Measurements from ENCODE around the gene TUBB6.

The TUBB6 gene

GRCh38 chr18:12291161-12291560 lies 16.9 kb upstream of the TUBB6 start:
- no peak for DNase-seq (ENCODE audit: low spot score)

- no peak for DNase-seq (ENCODE audit: low spot score)
Observed at GRCh38 chr18:12291690-12292089, 16.4 kb upstream of the TUBB6 start.

GRCh38 chr18:12293831-12294230 lies 14.2 kb upstream of the TUBB6 start:
- no peak for DNase-seq (ENCODE audit: low spot score)

- DNase-seq (ENCODE audit: low spot score), result no peak
Observed at GRCh38 chr18:12295389-12296086, 12.5 kb upstream of the TUBB6 start.

GRCh38 chr18:12296087-12296403 lies 12.0 kb upstream of the TUBB6 start:
- no peak for DNase-seq (ENCODE audit: low spot score)

GRCh38 chr18:12296457-12296856 lies 11.6 kb upstream of the TUBB6 start:
- no peak for DNase-seq (ENCODE audit: low spot score)

GRCh38 chr18:12299862-12300261 lies 8.2 kb upstream of the TUBB6 start:
- no peak for DNase-seq (ENCODE audit: low spot score)

GRCh38 chr18:12301263-12302005 lies 6.6 kb upstream of the TUBB6 start:
- no peak for DNase-seq (ENCODE audit: low spot score)

- DNase-seq (ENCODE audit: low spot score), result peak; percentile 53
Observed at GRCh38 chr18:12302391-12303147, 5.5 kb upstream of the TUBB6 start.

- no peak for DNase-seq (ENCODE audit: low spot score)
Observed at GRCh38 chr18:12304351-12305210, 3.5 kb upstream of the TUBB6 start.

- DNase-seq (ENCODE audit: low spot score), result no peak
Observed at GRCh38 chr18:12305211-12305610, 2.8 kb upstream of the TUBB6 start.

- no peak for DNase-seq (ENCODE audit: low spot score)
Observed at GRCh38 chr18:12305930-12306629, 2.0 kb upstream of the TUBB6 start.

- peak; percentile 52 for DNase-seq (ENCODE audit: low spot score)
Observed at GRCh38 chr18:12306752-12307700, 1.0 kb upstream of the TUBB6 start.

GRCh38 chr18:12308386-12309100 lies 502 bp downstream of the TUBB6 start:
- peak; percentile 72 for DNase-seq (ENCODE audit: low spot score)

GRCh38 chr18:12309683-12310198 lies 1.7 kb downstream of the TUBB6 start:
- no peak for DNase-seq (ENCODE audit: low spot score)

- DNase-seq (ENCODE audit: low spot score), result no peak
Observed at GRCh38 chr18:12310762-12311161, 2.7 kb downstream of the TUBB6 start.

- no peak for DNase-seq (ENCODE audit: low spot score)
Observed at GRCh38 chr18:12312976-12313375, 4.9 kb downstream of the TUBB6 start.

GRCh38 chr18:12313530-12314245 lies 5.6 kb downstream of the TUBB6 start:
- DNase-seq (ENCODE audit: low spot score), result no peak

Data from hematopoietic multipotent progenitor cell treated with erythropoietin and hydrocortisone succinate and interleukin-3 and kit ligand, for 17 days (in vitro differentiated cells).